ENCODE results near the gene MITF. TPM values are rescaled to one million over a fixed set of nuclear protein-coding genes. Genes with fewer than 3 reads are reported as not detected.

The MITF gene
- total and polyA plus RNA-seq, 10 donors = 0.83 to 11.9 (median 6.2) TPM

- Histone ChIP-seq H3K9me3 (no peaks in the 10 kb centered on the region), H3K27ac (no peak overlapping the region), H3K27me3 (replicated peaks in 1 of 7) (no peaks in the 10 kb centered on the region), H3K4me1 (no peaks in the 10 kb centered on the region), H3K36me3 (no peaks in the 10 kb centered on the region), H3K4me3 (no peak overlapping the region)
- intact Hi-C loops (cut with DNase I; ENCODE audit: low total_unique reads) = no loop called here
- WGBS, 5 donors = 53 to 75% (median 63%) methylated on average over 3 of the region's 3 CpGs
- no peak for TF ChIP-seq POLR2A (IDR thresholded peaks at IDR 0.05)
- TF ChIP-seq, protein P1, sequence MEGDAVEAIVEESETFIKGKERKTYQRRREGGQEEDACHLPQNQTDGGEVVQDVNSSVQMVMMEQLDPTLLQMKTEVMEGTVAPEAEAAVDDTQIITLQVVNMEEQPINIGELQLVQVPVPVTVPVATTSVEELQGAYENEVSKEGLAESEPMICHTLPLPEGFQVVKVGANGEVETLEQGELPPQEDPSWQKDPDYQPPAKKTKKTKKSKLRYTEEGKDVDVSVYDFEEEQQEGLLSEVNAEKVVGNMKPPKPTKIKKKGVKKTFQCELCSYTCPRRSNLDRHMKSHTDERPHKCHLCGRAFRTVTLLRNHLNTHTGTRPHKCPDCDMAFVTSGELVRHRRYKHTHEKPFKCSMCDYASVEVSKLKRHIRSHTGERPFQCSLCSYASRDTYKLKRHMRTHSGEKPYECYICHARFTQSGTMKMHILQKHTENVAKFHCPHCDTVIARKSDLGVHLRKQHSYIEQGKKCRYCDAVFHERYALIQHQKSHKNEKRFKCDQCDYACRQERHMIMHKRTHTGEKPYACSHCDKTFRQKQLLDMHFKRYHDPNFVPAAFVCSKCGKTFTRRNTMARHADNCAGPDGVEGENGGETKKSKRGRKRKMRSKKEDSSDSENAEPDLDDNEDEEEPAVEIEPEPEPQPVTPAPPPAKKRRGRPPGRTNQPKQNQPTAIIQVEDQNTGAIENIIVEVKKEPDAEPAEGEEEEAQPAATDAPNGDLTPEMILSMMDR (IDR thresholded peaks at IDR 0.05 in 8 of 11, conservative IDR thresholded peaks at IDR 0.05 in 3 of 11) = no peak
- no peak for DNase-seq
Observed at GRCh38 chr3:69719587-69720122, 19.6 kb upstream of the MITF start.

- no peak for DNase-seq
- H3K4me3 ChIP-seq = no peak overlapping the region
- H3K27ac ChIP-seq = no peak overlapping the region
- 82 to 95% (median 89%) methylated on average over 5 of the region's 5 CpGs for WGBS, 5 donors
- H3K4me1 ChIP-seq = no peaks in the 10 kb centered on the region
- TF ChIP-seq POLR2AphosphoS5 (IDR thresholded peaks at IDR 0.05) (no peak), POLR2A (IDR thresholded peaks at IDR 0.05) (no peak)
- TF ChIP-seq, protein P1 (IDR thresholded peaks at IDR 0.05 in 8 of 11, conservative IDR thresholded peaks at IDR 0.05 in 3 of 11) = no peak
- H3K9me3 ChIP-seq = no peaks in the 10 kb centered on the region
- intact Hi-C loops (cut with DNase I; ENCODE audit: low total_unique reads) = no loop called here
- H3K36me3 ChIP-seq = no peaks in the 10 kb centered on the region
- no peaks in the 10 kb centered on the region for H3K27me3 ChIP-seq (replicated peaks in 1 of 7)
Observed at GRCh38 chr3:69720824-69721223, 18.4 kb upstream of the MITF start.

- Histone ChIP-seq H3K36me3 (no peaks in the 10 kb centered on the region), H3K9me3 (no peaks in the 10 kb centered on the region), H3K27ac (no peak overlapping the region), H3K4me1 (no peaks in the 10 kb centered on the region), H3K27me3 (replicated peaks in 1 of 7) (no peaks in the 10 kb centered on the region), H3K4me3 (no peak overlapping the region)
- intact Hi-C loops (cut with DNase I; ENCODE audit: low total_unique reads) = no loop called here
- no peak for TF ChIP-seq POLR2A (IDR thresholded peaks at IDR 0.05)
- TF ChIP-seq POLR2AphosphoS5 (IDR thresholded peaks at IDR 0.05) = no peak
- TF ChIP-seq, protein P1 (IDR thresholded peaks at IDR 0.05 in 8 of 11, conservative IDR thresholded peaks at IDR 0.05 in 3 of 11) = no peak
- WGBS, 5 donors = 62 to 77% (median 63%) methylated on average over 4 of the region's 4 CpGs
- no peak for DNase-seq
Observed at GRCh38 chr3:69723389-69723788, 15.9 kb upstream of the MITF start.

- intact Hi-C loops (cut with DNase I; ENCODE audit: low total_unique reads) = no loop called here
- 61 to 93% (median 77%) methylated on average over 2 of the region's 2 CpGs for WGBS, 5 donors
- H3K27ac ChIP-seq = no peak overlapping the region
Observed at GRCh38 chr3:69724722-69725435, 14.4 kb upstream of the MITF start.

More at GRCh38 chr3:69724722-69725435, 14.4 kb upstream of the MITF start:
- TF ChIP-seq, protein P1 (IDR thresholded peaks at IDR 0.05 in 8 of 11, conservative IDR thresholded peaks at IDR 0.05 in 3 of 11) = no peak
- TF ChIP-seq POLR2A (IDR thresholded peaks at IDR 0.05) = no peak
- no peak for TF ChIP-seq POLR2AphosphoS5 (IDR thresholded peaks at IDR 0.05)
- no peaks in the 10 kb centered on the region for H3K9me3 ChIP-seq
- H3K36me3 ChIP-seq = no peaks in the 10 kb centered on the region
- H3K27me3 ChIP-seq (replicated peaks in 1 of 7) = no peaks in the 10 kb centered on the region
- no peak for DNase-seq
- H3K4me1 ChIP-seq = no peaks in the 10 kb centered on the region
- H3K4me3 ChIP-seq = no peak overlapping the region

Measured in spleen (tissue), 11 donors.